Measurements from ENCODE around the gene KRT80.

KRT80 gene

GRCh38 chr12:52178443-52178842 is 13.4 kb downstream of the KRT80 start:
- peak overlapping the region; percentile 94 for H2BK12ac ChIP-seq (ENCODE audit: low read length)
- H3K4me2 ChIP-seq (ENCODE audit: low read length): no peak overlapping the region
- peak overlapping the region; percentile 53 for H2AK5ac ChIP-seq (ENCODE audit: low read length)
- H3K9ac ChIP-seq (ENCODE audit: low read length): no peak overlapping the region
- no peak overlapping the region for H3K27ac ChIP-seq (ENCODE audit: low read depth, low read length)
- peaks cover 9% of the 10 kb centered on the region in 2 experiments for H3K36me3 ChIP-seq (ENCODE audit: control insufficient read depth in 1 of 2, insufficient read depth in 2 of 2, low read length in 2 of 2)
- H4K12ac ChIP-seq (ENCODE audit: low read depth, low read length): no peak overlapping the region
- DNase-seq: no peak
- no peak overlapping the region for H3K4ac ChIP-seq (ENCODE audit: low read depth, low read length)
- peak overlapping the region; percentile 49 for H4K8ac ChIP-seq (ENCODE audit: low read depth, low read length)
- peak overlapping the region; percentile 87 for H4K91ac ChIP-seq (ENCODE audit: low read depth, low read length)
- H3K79me1 ChIP-seq (ENCODE audit: low read length): peaks cover 63% of the 10 kb centered on the region
- H2AFZ ChIP-seq (ENCODE audit: insufficient read depth, low read length, poor library complexity): no peak overlapping the region
- peak overlapping the region; percentile 75 for H2BK120ac ChIP-seq (ENCODE audit: insufficient read depth, low read length, poor library complexity)
- peak overlapping the region; percentile 63 for H3K18ac ChIP-seq (ENCODE audit: low read length)
- H3K9me3 ChIP-seq (ENCODE audit: insufficient read depth, low read depth, low read length): no peaks in the 10 kb centered on the region
- no peak overlapping the region for H3K4me3 ChIP-seq (ENCODE audit: low read depth, low read length)
- WGBS (ENCODE audit: extremely low coverage, insufficient coverage, insufficient read length): no CpG with 5 or more reads among the region's 7 CpGs
- no peak overlapping the region for H3K23ac ChIP-seq (ENCODE audit: low read length)
- H3K4me1 ChIP-seq (ENCODE audit: control insufficient read depth in 1 of 2, insufficient read depth in 2 of 2, low read length in 2 of 2): peaks cover 57 to 65% of the 10 kb centered on the region in 2 experiments
- peak overlapping the region; percentile 75 for H3K14ac ChIP-seq (ENCODE audit: low read length)
- peak overlapping the region; percentile 65 for H2BK5ac ChIP-seq (ENCODE audit: low read depth, low read length, poor library complexity)
- no peaks in the 10 kb centered on the region for H3K27me3 ChIP-seq (ENCODE audit: insufficient read depth, low read length)
- H3K79me2 ChIP-seq (ENCODE audit: control insufficient read depth, insufficient read depth, low read length, poor library complexity): peaks cover 15% of the 10 kb centered on the region

DNA sequence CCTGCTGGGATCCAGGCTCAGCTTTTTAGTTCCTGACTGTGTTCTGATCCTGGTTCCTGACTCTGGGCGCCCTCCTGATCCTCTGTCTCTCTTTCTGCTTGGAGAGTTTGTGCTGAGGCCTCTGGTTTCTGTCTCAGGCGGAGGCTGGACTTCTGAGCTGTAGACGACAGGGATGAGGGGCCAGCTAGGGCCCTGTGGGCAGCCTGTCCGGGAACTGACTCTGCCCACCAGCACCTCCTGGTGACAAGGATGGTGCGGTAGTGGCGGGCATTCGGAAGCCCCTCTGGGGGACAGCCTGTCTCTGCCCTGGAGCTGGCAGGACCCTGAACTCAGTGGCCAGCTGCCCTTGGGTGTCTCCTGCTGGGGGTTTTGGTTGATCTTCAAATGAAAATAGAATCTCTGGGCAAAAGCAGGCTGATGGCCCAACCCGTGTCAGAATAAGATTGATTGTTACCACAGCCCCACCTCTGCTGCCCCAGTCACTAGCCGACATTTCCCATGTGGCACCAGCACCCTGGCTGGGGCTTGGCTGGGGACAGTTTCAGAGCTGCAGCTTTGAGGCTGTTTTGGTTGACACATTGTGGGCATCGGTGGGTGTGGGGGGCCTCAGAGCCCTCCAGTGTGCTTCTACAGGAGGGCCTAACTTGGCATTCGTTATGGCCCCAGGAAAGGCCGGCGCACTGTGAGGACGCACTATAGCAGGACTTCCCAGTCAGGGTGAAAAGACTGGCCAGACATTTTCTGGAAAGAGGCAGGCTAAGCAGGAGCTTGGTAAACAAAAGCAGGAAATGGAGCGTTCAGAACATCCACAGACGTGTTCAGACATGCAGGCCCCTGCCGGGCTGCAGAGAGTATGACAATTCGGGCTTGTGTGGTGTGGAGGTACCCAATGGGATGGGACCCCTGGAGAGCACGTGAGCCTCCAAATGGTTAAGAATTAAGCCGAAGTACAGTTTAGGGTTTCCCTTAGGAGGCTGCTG is 16.2 kb downstream of the KRT80 start:
- H3K9ac ChIP-seq (ENCODE audit: low read length): no peak overlapping the region
- no peaks in the 10 kb centered on the region for H3K27me3 ChIP-seq (ENCODE audit: insufficient read depth, low read length)
- H3K36me3 ChIP-seq (ENCODE audit: control insufficient read depth in 1 of 2, insufficient read depth in 2 of 2, low read length in 2 of 2): peaks cover 9 to 16% of the 10 kb centered on the region in 2 experiments
- H2BK120ac ChIP-seq (ENCODE audit: insufficient read depth, low read length, poor library complexity): peak overlapping the region; percentile 98
- no CpG with 5 or more reads among the region's 20 CpGs for WGBS (ENCODE audit: extremely low coverage, insufficient coverage, insufficient read length)
- peak overlapping the region; percentile 86 for H4K12ac ChIP-seq (ENCODE audit: low read depth, low read length)
- H3K79me2 ChIP-seq (ENCODE audit: control insufficient read depth, insufficient read depth, low read length, poor library complexity): peaks cover 7% of the 10 kb centered on the region
- H3K27ac ChIP-seq (ENCODE audit: low read depth, low read length): peak overlapping the region; percentile 84
- H3K4me3 ChIP-seq (ENCODE audit: low read depth, low read length): no peak overlapping the region
- peak overlapping the region; percentile 98 for H2AK5ac ChIP-seq (ENCODE audit: low read length)
- no peak overlapping the region for H3K23ac ChIP-seq (ENCODE audit: low read length)
- peak overlapping the region; percentile 96 for H4K8ac ChIP-seq (ENCODE audit: low read depth, low read length)
- H3K18ac ChIP-seq (ENCODE audit: low read length): peak overlapping the region; percentile 94
- peak overlapping the region; percentile 97 for H3K14ac ChIP-seq (ENCODE audit: low read length)
- no peaks in the 10 kb centered on the region for H3K9me3 ChIP-seq (ENCODE audit: insufficient read depth, low read depth, low read length)
- peak; percentile 24 to 26 for DNase-seq
- peak overlapping the region; percentile 96 for H2BK5ac ChIP-seq (ENCODE audit: low read depth, low read length, poor library complexity)
- H3K4ac ChIP-seq (ENCODE audit: low read depth, low read length): peak overlapping the region; percentile 88
- H2AFZ ChIP-seq (ENCODE audit: insufficient read depth, low read length, poor library complexity): peak overlapping the region; percentile 56
- H3K79me1 ChIP-seq (ENCODE audit: low read length): peaks cover 39% of the 10 kb centered on the region
- H2BK12ac ChIP-seq (ENCODE audit: low read length): peak overlapping the region; percentile 99
- H3K4me1 ChIP-seq (ENCODE audit: control insufficient read depth in 1 of 2, insufficient read depth in 2 of 2, low read length in 2 of 2): peaks cover 30 to 40% of the 10 kb centered on the region in 2 experiments
- peak overlapping the region; percentile 99 for H4K91ac ChIP-seq (ENCODE audit: low read depth, low read length)
- H3K4me2 ChIP-seq (ENCODE audit: low read length): no peak overlapping the region

DNA sequence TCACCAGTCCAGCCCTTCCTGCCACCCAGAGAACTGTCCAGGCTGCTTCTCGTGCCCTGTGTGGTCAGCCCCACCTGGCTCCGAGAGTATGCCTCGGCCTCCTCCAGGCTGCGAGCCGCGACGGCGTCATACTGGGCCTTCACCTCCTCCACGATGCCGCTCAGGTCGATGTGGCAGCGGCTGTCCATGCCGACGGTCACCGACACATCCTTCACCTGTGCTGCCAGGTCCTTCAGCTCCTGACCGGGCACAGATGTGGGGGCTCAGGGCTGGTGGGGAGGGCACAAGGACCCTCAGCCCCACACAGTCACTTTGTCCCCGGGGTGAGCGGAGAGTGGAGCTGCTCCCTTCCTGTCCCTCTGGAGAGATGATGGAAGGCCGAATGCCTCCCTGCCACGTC is 18.3 kb downstream of the KRT80 start:
- Histone ChIP-seq H4K12ac (ENCODE audit: low read depth, low read length) (no peak overlapping the region), H2BK12ac (ENCODE audit: low read length) (peak overlapping the region; percentile 81), H2BK5ac (ENCODE audit: low read depth, low read length, poor library complexity) (no peak overlapping the region), H2AK5ac (ENCODE audit: low read length) (peak overlapping the region; percentile 47), H3K18ac (ENCODE audit: low read length) (no peak overlapping the region), H3K79me2 (ENCODE audit: control insufficient read depth, insufficient read depth, low read length, poor library complexity) (peaks cover 7% of the 10 kb centered on the region), H3K9ac (ENCODE audit: low read length) (no peak overlapping the region), H3K4me2 (ENCODE audit: low read length) (no peak overlapping the region), H3K27me3 (ENCODE audit: insufficient read depth, low read length) (no peaks in the 10 kb centered on the region), H3K9me3 (ENCODE audit: insufficient read depth, low read depth, low read length) (no peaks in the 10 kb centered on the region), H3K79me1 (ENCODE audit: low read length) (peaks cover 28% of the 10 kb centered on the region), H2BK120ac (ENCODE audit: insufficient read depth, low read length, poor library complexity) (no peak overlapping the region), H3K14ac (ENCODE audit: low read length) (no peak overlapping the region), H3K4ac (ENCODE audit: low read depth, low read length) (no peak overlapping the region), H3K27ac (ENCODE audit: low read depth, low read length) (no peak overlapping the region), H3K4me1 (ENCODE audit: control insufficient read depth in 1 of 2, insufficient read depth in 2 of 2, low read length in 2 of 2) (peaks cover 28 to 37% of the 10 kb centered on the region in 2 experiments), H2AFZ (ENCODE audit: insufficient read depth, low read length, poor library complexity) (no peak overlapping the region), H3K23ac (ENCODE audit: low read length) (no peak overlapping the region), H4K8ac (ENCODE audit: low read depth, low read length) (no peak overlapping the region), H3K4me3 (ENCODE audit: low read depth, low read length) (no peak overlapping the region), H3K36me3 (ENCODE audit: control insufficient read depth in 1 of 2, insufficient read depth in 2 of 2, low read length in 2 of 2) (peaks cover 0 to 8% of the 10 kb centered on the region in 2 experiments), H4K91ac (ENCODE audit: low read depth, low read length) (peak overlapping the region; percentile 99)
- no peak for DNase-seq
- no CpG with 5 or more reads among the region's 20 CpGs for WGBS (ENCODE audit: extremely low coverage, insufficient coverage, insufficient read length)

DNA sequence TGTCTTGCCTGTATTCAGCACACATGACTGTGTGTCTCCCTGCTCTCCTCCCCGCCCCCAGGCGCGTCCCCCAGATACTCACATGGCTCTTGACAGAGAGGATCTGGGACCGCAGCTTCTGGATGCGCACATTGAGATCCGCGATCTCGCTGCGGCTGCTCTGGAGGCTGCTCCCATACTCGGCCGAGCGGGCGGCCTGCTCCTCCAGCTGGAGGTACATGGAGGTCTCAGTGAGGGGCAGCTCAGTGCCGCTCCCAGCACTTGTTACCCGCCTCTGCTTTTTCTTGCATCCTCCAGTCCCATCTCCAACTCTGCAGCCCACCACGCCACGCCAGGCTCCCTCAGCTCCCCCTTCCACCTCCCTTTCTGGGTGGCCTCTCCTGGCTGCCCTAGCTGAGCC is 18.9 kb downstream of the KRT80 start:
- Histone ChIP-seq H3K36me3 (ENCODE audit: control insufficient read depth in 1 of 2, insufficient read depth in 2 of 2, low read length in 2 of 2) (peaks cover 0 to 8% of the 10 kb centered on the region in 2 experiments), H3K14ac (ENCODE audit: low read length) (no peak overlapping the region), H3K18ac (ENCODE audit: low read length) (no peak overlapping the region), H4K91ac (ENCODE audit: low read depth, low read length) (peak overlapping the region; percentile 57), H3K4ac (ENCODE audit: low read depth, low read length) (no peak overlapping the region), H3K4me1 (ENCODE audit: control insufficient read depth in 1 of 2, insufficient read depth in 2 of 2, low read length in 2 of 2) (peaks cover 27 to 36% of the 10 kb centered on the region in 2 experiments), H2BK12ac (ENCODE audit: low read length) (peak overlapping the region; percentile 21), H3K4me3 (ENCODE audit: low read depth, low read length) (no peak overlapping the region), H3K79me1 (ENCODE audit: low read length) (peaks cover 25% of the 10 kb centered on the region), H2AFZ (ENCODE audit: insufficient read depth, low read length, poor library complexity) (no peak overlapping the region), H3K4me2 (ENCODE audit: low read length) (no peak overlapping the region), H3K23ac (ENCODE audit: low read length) (no peak overlapping the region), H4K8ac (ENCODE audit: low read depth, low read length) (no peak overlapping the region), H3K27me3 (ENCODE audit: insufficient read depth, low read length) (no peaks in the 10 kb centered on the region), H4K12ac (ENCODE audit: low read depth, low read length) (no peak overlapping the region), H2BK5ac (ENCODE audit: low read depth, low read length, poor library complexity) (no peak overlapping the region), H3K79me2 (ENCODE audit: control insufficient read depth, insufficient read depth, low read length, poor library complexity) (peaks cover 7% of the 10 kb centered on the region), H2BK120ac (ENCODE audit: insufficient read depth, low read length, poor library complexity) (no peak overlapping the region), H3K9me3 (ENCODE audit: insufficient read depth, low read depth, low read length) (no peaks in the 10 kb centered on the region), H3K9ac (ENCODE audit: low read length) (no peak overlapping the region), H2AK5ac (ENCODE audit: low read length) (no peak overlapping the region), H3K27ac (ENCODE audit: low read depth, low read length) (no peak overlapping the region)
- no peak for DNase-seq
- no CpG with 5 or more reads among the region's 17 CpGs for WGBS (ENCODE audit: extremely low coverage, insufficient coverage, insufficient read length)

All from trophoblast cell (in vitro differentiated cells and primary cell).